HG02642 (cell line): ENCODE measurements around the gene KCNK15.
"Not testable (repeated sequence)": the region's sequence is repeated elsewhere in the genome, so short reads cannot be mapped to it uniquely, and the experiment has no call there.

ENCODE experiments used
- ATAC-seq: cut with Tn5 transposase; IDR thresholded peaks from one replicate; pipeline ENCODE4 v1.9.1; 2021; ENCODE audit warnings: mild to moderate bottlenecking; ENCODE audit not compliant: unreplicated experiment, poor library complexity

Gene KCNK15

GRCh38 chr20:44745598-44746366, at the start of gene KCNK15:
KCNK15 (plus strand) TSS chr20:44745865; CDS start chr20:44745911, 46 bp downstream.
- no peak for ATAC-seq

GRCh38 chr20:44696315-44696714, 49.4 kb upstream of the KCNK15 start:
- ATAC-seq: no peak

- ATAC-seq: not testable (repeated sequence)
Measured at GRCh38 chr20:44697041-44697440, 48.6 kb upstream of the KCNK15 start.

GRCh38 chr20:44698351-44698750, 47.3 kb upstream of the KCNK15 start:
- no peak for ATAC-seq

GRCh38 chr20:44700306-44700705, 45.4 kb upstream of the KCNK15 start:
- no peak for ATAC-seq

- no peak for ATAC-seq
Measured at GRCh38 chr20:44701118-44701857, 44.4 kb upstream of the KCNK15 start.

- ATAC-seq: no peak
Measured at GRCh38 chr20:44701858-44702256, 43.8 kb upstream of the KCNK15 start.

GRCh38 chr20:44702776-44703175, 42.9 kb upstream of the KCNK15 start:
- ATAC-seq: no peak

GRCh38 chr20:44703183-44703925, 42.3 kb upstream of the KCNK15 start:
- ATAC-seq: no peak

GRCh38 chr20:44703956-44704488, 41.6 kb upstream of the KCNK15 start:
- ATAC-seq: no peak

- ATAC-seq: no peak
Measured at GRCh38 chr20:44704551-44704971, 41.1 kb upstream of the KCNK15 start.

GRCh38 chr20:44705364-44706094, 40.1 kb upstream of the KCNK15 start:
- ATAC-seq: no peak

GRCh38 chr20:44706301-44707017, 39.2 kb upstream of the KCNK15 start:
- no peak for ATAC-seq

GRCh38 chr20:44707018-44707579, 38.6 kb upstream of the KCNK15 start:
- no peak for ATAC-seq

GRCh38 chr20:44709380-44709779, 36.3 kb upstream of the KCNK15 start:
- no peak for ATAC-seq

GRCh38 chr20:44709797-44710196, 35.9 kb upstream of the KCNK15 start:
- ATAC-seq: no peak

- no peak for ATAC-seq
Measured at GRCh38 chr20:44711237-44711636, 34.4 kb upstream of the KCNK15 start.

- no peak for ATAC-seq
Measured at GRCh38 chr20:44714102-44714700, 31.5 kb upstream of the KCNK15 start.
